GM12865 (cell line): ENCODE measurements around the gene EIF3B.
"Not testable (repeated sequence)": the region's sequence is repeated elsewhere in the genome, so short reads cannot be mapped to it uniquely, and the experiment has no call there.

ENCODE experiments used
- DNase-seq: peaks from one replicate; pipeline ENCODE4 v3.0.0; 2010; ENCODE audit warnings: low read depth
- H3K4me3 ChIP-seq: 2 replicates; pipeline ENCODE4 v1.5.1; 2011; ENCODE audit warnings: mild to moderate bottlenecking, low read depth, low read length, control low read depth
- CTCF ChIP-seq: IDR thresholded peaks from 2 replicates; pipeline ENCODE4 v1.5.1; 2011; ENCODE audit warnings: low read length, control low read depth, low read depth, inconsistent platforms; ENCODE audit not compliant: insufficient read depth; ENCODE audit errors: missing control alignments

EIF3B gene

GRCh38 chr7:2416650-2417049 lies 62.0 kb downstream of the EIF3B start:
- H3K4me3 ChIP-seq: no peak overlapping the region
- DNase-seq: no peak
- no peak for TF ChIP-seq CTCF

GRCh38 chr7:2417178-2417577 lies 62.6 kb downstream of the EIF3B start:
- not testable (repeated sequence) for H3K4me3 ChIP-seq, DNase-seq

DNA sequence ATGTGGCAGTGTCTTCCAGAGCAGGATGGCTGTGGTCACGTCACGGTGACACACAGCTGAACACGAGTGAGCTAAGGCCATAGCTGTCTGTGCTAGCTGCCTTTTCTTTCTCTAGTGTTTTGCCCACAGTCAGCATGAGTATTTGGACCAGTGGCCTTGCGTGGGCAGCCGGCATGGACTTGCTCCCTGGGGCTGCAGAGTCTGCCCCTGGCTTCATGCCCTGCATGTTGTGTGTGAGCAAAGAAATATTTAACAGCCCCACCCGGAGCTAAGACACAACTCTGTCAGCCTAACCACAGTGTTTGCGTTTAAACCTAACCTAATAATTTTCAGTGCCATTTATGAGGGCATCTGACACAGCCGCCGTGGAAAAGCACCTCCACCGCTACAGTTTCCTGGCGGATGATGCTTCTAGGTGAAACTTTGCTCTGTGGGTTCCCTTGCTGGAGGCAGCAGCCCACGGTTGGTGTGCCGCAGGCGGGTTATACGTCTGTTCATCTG lies 63.4 kb downstream of the EIF3B start:
- no peak for DNase-seq
- TF ChIP-seq CTCF: no peak
- H3K4me3 ChIP-seq: no peak overlapping the region

DNA sequence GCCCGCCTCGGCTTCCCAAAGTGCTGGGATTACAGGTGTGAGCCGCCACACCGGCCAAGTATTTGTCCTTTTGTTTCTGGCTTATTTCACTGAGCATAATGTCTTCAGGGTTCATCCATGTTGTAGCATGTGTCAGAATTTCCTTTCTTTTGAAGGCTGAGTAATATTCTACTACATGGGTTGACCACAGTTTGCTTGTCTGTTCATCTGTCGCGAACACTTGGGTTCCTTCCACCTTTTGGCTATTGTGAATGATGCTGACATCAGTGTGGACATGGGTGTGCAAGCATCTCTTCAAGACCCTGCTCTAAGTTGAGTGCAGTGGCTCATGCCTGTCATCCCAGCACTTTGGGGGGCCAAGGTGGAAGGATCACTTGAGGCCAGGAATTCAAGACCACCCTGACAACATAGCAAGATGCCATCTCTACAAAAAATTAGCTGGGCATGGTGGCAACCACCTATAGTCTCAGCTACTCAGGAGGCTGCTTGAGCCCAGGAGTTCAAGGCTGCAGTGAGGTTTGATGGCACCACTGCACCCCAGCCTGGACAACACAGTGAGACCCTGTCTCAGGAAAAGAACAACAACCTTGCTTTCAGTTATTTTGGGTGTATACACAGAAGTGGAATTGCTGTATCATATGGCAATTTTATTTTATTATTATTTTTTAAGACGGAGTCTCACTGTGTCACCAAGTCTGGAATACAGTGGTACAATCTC lies 65.7 kb downstream of the EIF3B start:
- no peak for DNase-seq
- H3K4me3 ChIP-seq: no peak overlapping the region
- no peak for TF ChIP-seq CTCF

DNA sequence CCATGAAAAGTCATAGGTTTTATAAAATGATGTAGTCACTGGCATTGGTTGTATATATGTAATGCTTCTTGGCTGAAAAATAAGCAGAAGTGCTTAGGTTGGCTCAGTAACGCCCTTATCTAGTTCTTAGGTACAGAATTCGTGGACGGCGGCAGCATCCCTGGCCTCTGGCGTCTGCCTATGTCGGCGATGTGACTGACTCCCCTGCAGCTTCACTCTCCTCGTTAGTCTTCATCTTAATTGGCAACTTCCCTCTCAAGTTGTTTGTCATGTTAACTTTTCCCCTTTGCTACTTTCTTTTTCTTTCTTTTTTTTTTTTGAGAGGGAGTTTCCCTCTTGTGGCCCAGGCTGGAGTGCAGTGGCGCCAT lies 67.3 kb downstream of the EIF3B start:
- no peak for TF ChIP-seq CTCF
- H3K4me3 ChIP-seq: no peak overlapping the region
- no peak for DNase-seq

DNA sequence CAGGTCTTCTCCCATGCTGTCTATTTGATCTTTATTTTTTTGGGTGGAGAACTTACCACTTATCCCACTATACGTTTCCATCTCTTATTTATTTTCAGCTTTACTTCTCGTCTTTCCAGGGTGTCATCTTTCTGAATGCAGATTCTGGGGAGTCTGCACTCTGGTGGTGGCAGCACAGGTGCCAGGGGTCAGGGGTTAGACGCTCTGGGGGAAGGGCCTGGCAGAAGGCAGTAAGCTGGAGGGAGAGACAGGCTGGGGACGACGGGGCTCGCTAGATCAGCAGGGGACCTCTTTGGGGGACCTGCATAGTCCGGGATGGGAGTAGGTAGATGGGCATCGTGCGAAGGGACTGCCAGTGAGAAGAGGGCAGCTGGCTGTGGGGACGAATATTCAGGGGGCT lies 71.1 kb downstream of the EIF3B start:
- no peak for DNase-seq
- no peak overlapping the region for H3K4me3 ChIP-seq
- no peak for TF ChIP-seq CTCF
